Erythroblast (primary cell): ENCODE data around the gene CERS2.

Experiments
- GATA1 ChIP-seq: IDR thresholded peaks from 2 replicates; pipeline ENCODE4 v1.6.1; 2011; ENCODE audit warnings: low read depth, mild to moderate bottlenecking, control low read depth, low read length, moderate library complexity
- POLR2A ChIP-seq: IDR thresholded peaks from 2 replicates; pipeline ENCODE4 v1.6.1; 2011; ENCODE audit warnings: mild to moderate bottlenecking, low read length

DNA sequence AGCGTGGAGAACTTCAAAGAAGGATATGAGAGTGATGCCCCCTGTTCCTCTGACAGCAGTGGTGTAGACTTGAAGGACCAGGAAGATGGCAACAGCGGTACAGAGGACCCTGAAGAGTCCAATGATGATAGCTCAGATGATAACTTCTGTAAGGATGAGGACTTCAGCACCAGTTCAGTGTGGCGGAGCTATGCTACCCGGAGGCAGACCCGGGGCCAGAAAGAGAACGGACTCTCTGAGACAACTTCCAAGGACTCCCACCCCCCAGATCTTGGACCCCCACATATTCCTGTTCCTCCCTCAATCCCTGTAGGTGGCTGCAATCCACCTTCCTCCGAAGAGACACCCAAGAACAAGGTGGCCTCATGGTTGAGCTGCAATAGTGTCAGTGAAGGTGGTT, 14.0 kb downstream of the CERS2 start:
- no peak for TF ChIP-seq POLR2A
- TF ChIP-seq GATA1: no peak
